Panc1 (cell line): ENCODE results near the gene SSNA1. TPM values are rescaled to one million over a fixed set of nuclear protein-coding genes. Genes with fewer than 3 reads are reported as not detected.
"Not testable (repeated sequence)": the region's sequence is repeated elsewhere in the genome, so short reads cannot be mapped to it uniquely, and the experiment has no call there.

Experiments
- ATAC-seq: fragments of 200-7000 bp; cut with Tn5 transposase; 2 replicates; pipeline ENCODE4 v1.9.1; 2020; ENCODE audit warnings: mild to moderate bottlenecking, moderate library complexity
- BruUV-seq: library from RNA; stranded (reverse); fragments of 400-500 nt; replicated peaks from 2 replicates; lab custom pipeline; 2021; lab: Mats Ljungman, UMichigan
- CTCF ChIA-PET: fragments of 300-600 bp; sonication (Branson Sonifier 250); formaldehyde crosslinking; loops from one replicate; lab custom pipeline; 2022; ENCODE audit warnings: antibody characterized with exemption; lab: Charles Lee
- POLR2A ChIA-PET: fragments of 300-600 bp; sonication (Branson Sonifier 250); formaldehyde crosslinking; loops from one replicate; lab custom pipeline; 2022; ENCODE audit warnings: antibody characterized with exemption; lab: Charles Lee
- DNase-seq: peaks from one replicate; pipeline ENCODE4 v3.0.0-alpha.2; 2010; ENCODE audit warnings: low read depth, low spot score
- H3K27ac ChIP-seq: 2 replicates; pipeline ENCODE4 v1.5.1; 2011; ENCODE audit warnings: mild to moderate bottlenecking, low read length, inconsistent platforms
- H3K27me3 ChIP-seq: fragments of 200-500 bp; sonication (Bioruptor generic); 2 replicates; pipeline ENCODE4 v1.6.0; 2014; ENCODE audit warnings: low read length, inconsistent platforms; ENCODE audit not compliant: control insufficient read depth, insufficient read depth
- H3K36me3 ChIP-seq: fragments of 200-500 bp; sonication (Bioruptor generic); 2 replicates; pipeline ENCODE4 v1.5.1; 2014; ENCODE audit warnings: inconsistent platforms, mild to moderate bottlenecking, low read length, moderate library complexity; ENCODE audit not compliant: control insufficient read depth, insufficient read depth
- H3K4me1 ChIP-seq: 2 replicates; pipeline ENCODE4 v1.5.1; 2011; ENCODE audit warnings: inconsistent platforms, mild to moderate bottlenecking, low read length, moderate library complexity; ENCODE audit not compliant: control insufficient read depth, insufficient read depth
- H3K4me3 ChIP-seq, 2 experiments: 2 replicates each; pipeline ENCODE4 v1.5.1; 2011 to 2012; ENCODE audit warnings: low read depth in 2 of 2, low read length in 2 of 2, mild to moderate bottlenecking in 2 of 2, inconsistent platforms in 1 of 2, moderate library complexity in 1 of 2
- H3K9me3 ChIP-seq: fragments of 200-500 bp; sonication (Bioruptor generic); 2 replicates; pipeline ENCODE4 v1.5.1; 2014; ENCODE audit warnings: low read depth, mild to moderate bottlenecking, inconsistent platforms, low read length, moderate library complexity; ENCODE audit not compliant: control insufficient read depth, insufficient read depth
- POLR2AphosphoS5 ChIP-seq: IDR thresholded peaks from 2 replicates; pipeline ENCODE4 v1.6.1; 2012; ENCODE audit warnings: mild to moderate bottlenecking, low read depth, low read length, moderate library complexity
- SIN3A ChIP-seq: IDR thresholded peaks from 2 replicates; pipeline ENCODE4 v1.6.1; 2012; ENCODE audit warnings: low read depth, mild to moderate bottlenecking, low read length, moderate library complexity, borderline replicate concordance; ENCODE audit not compliant: insufficient read depth
- in situ Hi-C: cut with HindIII; loops from 2 replicates; pipeline ENCODE4 v1.10.0; 2016; ENCODE audit warnings: low sequenced_read_pairs, low pct_unique_long_range_greater_than_20kb
- intact Hi-C: fragments of 100-400 bp; cut with micrococcal nuclease; formaldehyde crosslinking; loops from one replicate; pipeline ENCODE4 v1.10.0; 2022; ENCODE audit not compliant: unreplicated experiment
- microRNA-seq: library from miRNA; unstranded; fragments of <30 nt; microRNA quantifications from one replicate; pipeline ENCODE4 v1.1.0, GENCODE V29; 2020; ENCODE audit not compliant: unreplicated experiment
- total RNA-seq: library from RNA; stranded (reverse); gene quantifications from one replicate; pipeline ENCODE4 v1.2.1, GENCODE V29; 2021; ENCODE audit not compliant: unreplicated experiment
- TF ChIP-seq, protein P1 (sequence below), 2 experiments: IDR thresholded peaks; 2 replicates each; pipeline ENCODE4 v1.6.1; 2011 to 2012; ENCODE audit warnings: low read depth in 2 of 2, control low read depth in 1 of 2, low read length in 1 of 2, mild to moderate bottlenecking in 1 of 2, moderate library complexity in 1 of 2; ENCODE audit not compliant: insufficient read depth in 1 of 2
- TF ChIP-seq, protein P2 (sequence below): fragments of 450-650 bp; IDR thresholded peaks from 2 replicates; pipeline ENCODE4 v1.5.1; 2017; ENCODE audit warnings: mild to moderate bottlenecking

The SSNA1 gene
- total RNA-seq, 1 experiment from 2014 or later: 86.9 TPM

DNA sequence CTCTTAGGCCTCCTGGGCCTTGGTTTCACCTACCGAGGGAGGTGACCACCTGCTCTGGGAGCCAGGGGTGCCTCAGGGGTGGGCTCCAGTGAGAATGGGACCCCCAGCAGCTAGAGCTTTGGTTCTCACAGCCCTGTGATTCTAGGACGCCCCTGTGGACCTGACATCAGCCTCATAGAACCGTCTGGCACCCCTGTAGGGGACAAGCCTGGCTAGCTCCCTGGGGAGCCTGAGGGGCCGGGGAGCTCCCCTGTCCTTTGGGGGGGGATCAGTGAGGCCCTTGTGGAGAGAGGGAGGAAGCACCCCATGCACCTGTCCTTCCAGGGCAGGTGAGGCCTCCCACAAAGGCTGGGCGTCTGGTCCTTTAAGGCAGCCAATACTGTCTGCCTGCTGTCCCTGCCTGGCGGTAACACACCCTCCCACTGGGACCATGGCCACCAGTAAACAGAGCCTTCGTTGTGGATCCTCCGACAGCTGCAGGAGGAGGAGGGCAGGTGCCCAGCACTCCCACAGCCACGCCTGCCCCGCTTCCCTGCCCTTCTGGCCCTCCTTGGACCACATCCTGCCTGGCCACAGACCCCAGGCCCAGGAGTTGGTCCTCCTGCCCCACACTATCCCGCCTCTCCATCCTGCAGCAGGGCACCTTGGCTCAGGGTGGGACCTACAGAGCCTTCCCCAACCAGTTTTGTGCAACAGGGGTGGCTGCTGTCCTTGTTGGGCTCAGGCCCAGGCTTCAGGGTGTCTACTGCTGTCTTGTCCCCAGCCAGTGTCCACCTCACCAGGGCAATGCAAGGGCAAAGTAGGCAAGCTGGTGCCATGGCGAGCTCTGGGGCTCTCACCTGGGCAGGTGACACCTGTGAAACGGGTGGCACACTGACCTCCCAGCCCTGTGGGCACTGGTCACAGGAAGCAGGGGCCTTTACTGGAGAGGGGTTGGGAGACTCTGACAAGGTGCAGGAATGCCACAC, 49.6 kb downstream of the SSNA1 start:
- Histone ChIP-seq H3K27me3 (no peaks in the 10 kb centered on the region), H3K9me3 (no peaks in the 10 kb centered on the region), H3K4me1 (peaks cover 26% of the 10 kb centered on the region), H3K4me3 (no peak overlapping the region), H3K27ac (peak overlapping the region; percentile 61), H3K36me3 (peaks cover 4% of the 10 kb centered on the region)
- TF ChIP-seq SIN3A (no peak), POLR2AphosphoS5 (no peak; the same call in 1 of the 2 replicates)
- TF ChIP-seq, protein P1, sequence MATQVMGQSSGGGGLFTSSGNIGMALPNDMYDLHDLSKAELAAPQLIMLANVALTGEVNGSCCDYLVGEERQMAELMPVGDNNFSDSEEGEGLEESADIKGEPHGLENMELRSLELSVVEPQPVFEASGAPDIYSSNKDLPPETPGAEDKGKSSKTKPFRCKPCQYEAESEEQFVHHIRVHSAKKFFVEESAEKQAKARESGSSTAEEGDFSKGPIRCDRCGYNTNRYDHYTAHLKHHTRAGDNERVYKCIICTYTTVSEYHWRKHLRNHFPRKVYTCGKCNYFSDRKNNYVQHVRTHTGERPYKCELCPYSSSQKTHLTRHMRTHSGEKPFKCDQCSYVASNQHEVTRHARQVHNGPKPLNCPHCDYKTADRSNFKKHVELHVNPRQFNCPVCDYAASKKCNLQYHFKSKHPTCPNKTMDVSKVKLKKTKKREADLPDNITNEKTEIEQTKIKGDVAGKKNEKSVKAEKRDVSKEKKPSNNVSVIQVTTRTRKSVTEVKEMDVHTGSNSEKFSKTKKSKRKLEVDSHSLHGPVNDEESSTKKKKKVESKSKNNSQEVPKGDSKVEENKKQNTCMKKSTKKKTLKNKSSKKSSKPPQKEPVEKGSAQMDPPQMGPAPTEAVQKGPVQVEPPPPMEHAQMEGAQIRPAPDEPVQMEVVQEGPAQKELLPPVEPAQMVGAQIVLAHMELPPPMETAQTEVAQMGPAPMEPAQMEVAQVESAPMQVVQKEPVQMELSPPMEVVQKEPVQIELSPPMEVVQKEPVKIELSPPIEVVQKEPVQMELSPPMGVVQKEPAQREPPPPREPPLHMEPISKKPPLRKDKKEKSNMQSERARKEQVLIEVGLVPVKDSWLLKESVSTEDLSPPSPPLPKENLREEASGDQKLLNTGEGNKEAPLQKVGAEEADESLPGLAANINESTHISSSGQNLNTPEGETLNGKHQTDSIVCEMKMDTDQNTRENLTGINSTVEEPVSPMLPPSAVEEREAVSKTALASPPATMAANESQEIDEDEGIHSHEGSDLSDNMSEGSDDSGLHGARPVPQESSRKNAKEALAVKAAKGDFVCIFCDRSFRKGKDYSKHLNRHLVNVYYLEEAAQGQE (IDR thresholded peaks at IDR 0.05; ENCODE audit: insufficient read depth in 1 of 2, low read depth in 2 of 2, low read length in 1 of 2): no peak
- TF ChIP-seq, protein P2, sequence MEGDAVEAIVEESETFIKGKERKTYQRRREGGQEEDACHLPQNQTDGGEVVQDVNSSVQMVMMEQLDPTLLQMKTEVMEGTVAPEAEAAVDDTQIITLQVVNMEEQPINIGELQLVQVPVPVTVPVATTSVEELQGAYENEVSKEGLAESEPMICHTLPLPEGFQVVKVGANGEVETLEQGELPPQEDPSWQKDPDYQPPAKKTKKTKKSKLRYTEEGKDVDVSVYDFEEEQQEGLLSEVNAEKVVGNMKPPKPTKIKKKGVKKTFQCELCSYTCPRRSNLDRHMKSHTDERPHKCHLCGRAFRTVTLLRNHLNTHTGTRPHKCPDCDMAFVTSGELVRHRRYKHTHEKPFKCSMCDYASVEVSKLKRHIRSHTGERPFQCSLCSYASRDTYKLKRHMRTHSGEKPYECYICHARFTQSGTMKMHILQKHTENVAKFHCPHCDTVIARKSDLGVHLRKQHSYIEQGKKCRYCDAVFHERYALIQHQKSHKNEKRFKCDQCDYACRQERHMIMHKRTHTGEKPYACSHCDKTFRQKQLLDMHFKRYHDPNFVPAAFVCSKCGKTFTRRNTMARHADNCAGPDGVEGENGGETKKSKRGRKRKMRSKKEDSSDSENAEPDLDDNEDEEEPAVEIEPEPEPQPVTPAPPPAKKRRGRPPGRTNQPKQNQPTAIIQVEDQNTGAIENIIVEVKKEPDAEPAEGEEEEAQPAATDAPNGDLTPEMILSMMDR: no peak
- ATAC-seq: no peak
- CTCF ChIA-PET: no interaction called here
- BruUV-seq: no TSS peak
- DNase-seq: no peak
- intact Hi-C loops (no loop called here), in situ Hi-C loops (no loop called here)
- POLR2A ChIA-PET: no interaction called here

DNA sequence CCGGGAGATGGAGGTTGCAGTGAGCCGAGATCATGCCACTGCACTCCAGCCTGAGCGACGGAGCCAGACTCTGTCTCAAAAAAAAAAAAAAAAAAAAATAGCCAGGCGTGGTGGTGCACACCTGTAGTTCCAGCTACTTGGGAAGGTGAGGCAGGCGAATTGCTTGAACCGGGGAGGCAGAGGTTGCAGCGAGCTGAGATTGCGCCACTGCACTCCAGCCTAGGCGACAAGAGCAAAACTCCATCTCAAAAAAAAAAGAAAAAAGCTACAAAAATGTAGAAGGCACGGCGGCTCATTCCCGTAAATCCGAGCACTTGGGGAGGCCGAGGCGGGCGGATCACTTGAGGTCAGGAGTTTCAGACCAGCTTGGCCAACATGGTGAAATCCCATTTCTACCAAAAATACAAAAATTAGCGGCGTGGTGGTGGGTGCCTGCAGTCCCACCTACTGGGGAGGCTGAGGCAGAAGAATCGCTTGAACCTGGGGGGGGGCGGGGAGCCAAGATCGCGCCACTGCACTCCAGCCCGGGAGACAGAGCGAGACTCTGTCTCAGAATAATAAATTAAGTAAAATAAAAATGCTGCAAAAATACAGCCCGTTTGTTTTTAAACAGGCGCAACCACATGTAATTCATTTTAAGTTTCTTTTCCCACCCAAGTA, 51.2 kb downstream of the SSNA1 start:
- ATAC-seq, intact Hi-C loops, DNase-seq, H3K36me3 ChIP-seq, H3K27me3 ChIP-seq, H3K9me3 ChIP-seq, CTCF ChIA-PET, in situ Hi-C loops, BruUV-seq: not testable (repeated sequence)
- POLR2A ChIA-PET: interaction anchor here (0.6 kb wide), 1 partner anchor 96 kb away, joined by 3 read pairs; no protein-coding TSS in a partner anchor
- H3K4me1 ChIP-seq: peaks cover 42% of the 10 kb centered on the region
- H3K27ac ChIP-seq: peak overlapping the region; percentile 90
- H3K4me3 ChIP-seq: peak overlapping the region; percentile 59 to 66

Small RNAs within 50 kb of the gene (microRNA-seq; reads per million reads assigned to microRNA genes)
- not detected for gene MIR3621

Other genes with a start within 250 kb of the SSNA1 start
- 72.6 TPM for gene FBXW5, start 243.9 kb upstream of the SSNA1 start, total RNA-seq
- 2.9 TPM for gene C8G, start 243.4 kb upstream of the SSNA1 start, total RNA-seq
- gene LCN12, start 236.4 kb upstream of the SSNA1 start, total RNA-seq: 2.5 TPM
- 13.7 TPM for gene PTGDS, start 211.2 kb upstream of the SSNA1 start, total RNA-seq
- 0.82 TPM for gene LCNL1, start 205.7 kb upstream of the SSNA1 start, total RNA-seq
- gene PAXX, start 196.3 kb upstream of the SSNA1 start, total RNA-seq: 64.0 TPM
- gene CLIC3, start 192.1 kb upstream of the SSNA1 start, total RNA-seq: 6.2 TPM
- 27.0 TPM for gene ABCA2, start 160.4 kb upstream of the SSNA1 start, total RNA-seq
- not detected for gene FUT7, start 156.6 kb upstream of the SSNA1 start, total RNA-seq
- gene NPDC1, start 142.5 kb upstream of the SSNA1 start, total RNA-seq: 43.5 TPM
- 2.8 TPM for gene ENTPD2, start 134.6 kb upstream of the SSNA1 start, total RNA-seq
- gene SAPCD2, start 118.1 kb upstream of the SSNA1 start, total RNA-seq: 18.4 TPM
- 23.1 TPM for gene UAP1L1, start 111.2 kb upstream of the SSNA1 start, total RNA-seq
- gene MAN1B1, start 101.7 kb upstream of the SSNA1 start, total RNA-seq: 57.2 TPM
- 236 TPM for gene DPP7, start 73.9 kb upstream of the SSNA1 start, total RNA-seq
- gene GRIN1, start 49.5 kb upstream of the SSNA1 start, total RNA-seq: 4.9 TPM
- 0.69 TPM for gene LRRC26, start 18.6 kb upstream of the SSNA1 start, total RNA-seq
- gene TMEM210, start 16.6 kb upstream of the SSNA1 start, total RNA-seq: not detected
- 46.0 TPM for gene ANAPC2, start 116 bp upstream of the SSNA1 start, total RNA-seq
- 21.7 TPM for gene TPRN, start 12.1 kb downstream of the SSNA1 start, total RNA-seq
- gene TMEM203, start 17.0 kb downstream of the SSNA1 start, total RNA-seq: 25.4 TPM
- gene NDOR1, start 17.0 kb downstream of the SSNA1 start, total RNA-seq: 15.6 TPM
- 11.5 TPM for gene RNF208, start 33.6 kb downstream of the SSNA1 start, total RNA-seq
- 0.67 TPM for gene CYSRT1, start 36.5 kb downstream of the SSNA1 start, total RNA-seq
- 0.15 TPM for gene RNF224, start 38.8 kb downstream of the SSNA1 start, total RNA-seq
- gene SLC34A3, start 42.2 kb downstream of the SSNA1 start, total RNA-seq: not detected
- gene TUBB4B, start 52.6 kb downstream of the SSNA1 start, total RNA-seq: 265 TPM
- gene STPG3, start 62.6 kb downstream of the SSNA1 start, total RNA-seq: 0.26 TPM
- gene NELFB, start 66.7 kb downstream of the SSNA1 start, total RNA-seq: 62.4 TPM
- 37.1 TPM for gene TOR4A, start 89.0 kb downstream of the SSNA1 start, total RNA-seq
- 16.9 TPM for gene NRARP, start 113.6 kb downstream of the SSNA1 start, total RNA-seq
- 9.2 TPM for gene EXD3, start 234.5 kb downstream of the SSNA1 start, total RNA-seq
- 3.7 TPM for gene NOXA1, start 234.7 kb downstream of the SSNA1 start, total RNA-seq